H1 (cell line): ENCODE measurements around the gene C2. TPM values are rescaled to one million over a fixed set of nuclear protein-coding genes. Genes with fewer than 3 reads are reported as not detected.

ENCODE experiments used
- ASH2L ChIP-seq: fragments of 200-600, 300-600 bp; sonication (generic); IDR thresholded peaks from one replicate; pipeline ENCODE4 v1.7.1; 2017; ENCODE audit warnings: low read length
- BCL11A ChIP-seq, 2 experiments: IDR thresholded peaks; one replicate each; pipeline ENCODE4 v1.6.1; 2011; ENCODE audit warnings: low read depth in 2 of 2, low read length in 2 of 2, mild to moderate bottlenecking in 2 of 2
- BRCA1 ChIP-seq: IDR thresholded peaks from 2 replicates; pipeline ENCODE4 v1.6.1; 2012; ENCODE audit warnings: low read depth, low read length, improper control_type of control experiment
- CREB1 ChIP-seq: IDR thresholded peaks from 2 replicates; pipeline ENCODE4 v1.6.1; 2012; ENCODE audit warnings: inconsistent platforms
- GTF2F1 ChIP-seq: IDR thresholded peaks from 2 replicates; pipeline ENCODE4 v1.6.1; 2012; ENCODE audit warnings: low read depth, low read length, improper control_type of control experiment, borderline replicate concordance
- HDAC2 ChIP-seq, 2 experiments: fragments of 300-600 bp in 1 of 2; sonication (generic) in 1 of 2; IDR thresholded peaks; 2 replicates each; pipeline ENCODE4 v1.6.1; 2011 to 2012; ENCODE audit warnings: low read depth in 2 of 2, low read length in 2 of 2, mild to moderate bottlenecking in 2 of 2, moderate library complexity in 2 of 2, borderline replicate concordance in 1 of 2, inconsistent platforms in 1 of 2
- HDAC6 ChIP-seq: IDR thresholded peaks from one replicate; pipeline ENCODE4 v1.7.1; 2012; ENCODE audit warnings: low read depth, mild to moderate bottlenecking, inconsistent platforms, low read length, moderate library complexity
- RAD21 ChIP-seq, 2 experiments: IDR thresholded peaks in 1 of 2; conservative IDR thresholded peaks in 1 of 2; 2 replicates each; pipeline ENCODE4 v1.6.1; 2011; ENCODE audit warnings: low read depth in 2 of 2, low read length in 2 of 2, improper control_type of control experiment in 1 of 2, inconsistent platforms in 1 of 2, mild to moderate bottlenecking in 1 of 2, moderate library complexity in 1 of 2
- RBBP5 ChIP-seq: IDR thresholded peaks from 2 replicates; pipeline ENCODE4 v1.7.1; 2012; ENCODE audit warnings: low read depth, mild to moderate bottlenecking, inconsistent platforms, low read length, moderate library complexity, borderline replicate concordance
- RFX5 ChIP-seq: IDR thresholded peaks from 2 replicates; pipeline ENCODE4 v1.6.1; 2011; ENCODE audit warnings: low read depth, low read length, improper control_type of control experiment, borderline replicate concordance
- RNF2 ChIP-seq: fragments of 200-900, 300-1000 bp; sonication (generic); IDR thresholded peaks from 2 replicates; pipeline ENCODE4 v1.7.1; 2016; ENCODE audit warnings: borderline replicate concordance, low read depth, mild to moderate bottlenecking, antibody characterized with exemption, low read length; ENCODE audit not compliant: poor library complexity, severe bottlenecking; ENCODE audit errors: missing control alignments
- SIRT6 ChIP-seq: IDR thresholded peaks from one replicate; pipeline ENCODE4 v1.7.1; 2012; ENCODE audit warnings: low read length, inconsistent platforms
- SRF ChIP-seq: IDR thresholded peaks from 2 replicates; pipeline ENCODE4 v1.6.1; 2011; ENCODE audit warnings: mild to moderate bottlenecking, low read depth, low read length, moderate library complexity
- SUZ12 ChIP-seq: fragments of 200-600 bp; sonication (generic); IDR thresholded peaks from 2 replicates; pipeline ENCODE4 v1.6.1; 2012; ENCODE audit warnings: mild to moderate bottlenecking, inconsistent platforms, low read length, moderate library complexity, mixed read lengths
- TAF7 ChIP-seq: optimal IDR thresholded peaks from 2 replicates; pipeline ENCODE3; 2011; ENCODE audit warnings: low read depth, mild to moderate bottlenecking, inconsistent platforms, low read length, moderate library complexity, borderline replicate concordance
- TBP ChIP-seq: IDR thresholded peaks from 2 replicates; pipeline ENCODE4 v1.6.1; 2011; ENCODE audit warnings: low read depth, low read length, improper control_type of control experiment
- polyA plus RNA-seq, 7 experiments: library from polyadenylated mRNA; depleted of rRNA in 3 of 7; stranded (reverse) in 5 of 7; unstranded in 2 of 7; fragments of >200 nt in 5 of 7; fragments of 200-250 nt in 2 of 7; gene quantifications; 1 replicate in 5 of 7; 2 replicates in 1 of 7; 4 replicates in 1 of 7; pipeline versions ENCODE4 v1.2.1 to v1.2.3, GENCODE V29; 2011 to 2013; ENCODE audit warnings: missing spikeins in 2 of 7, mixed read lengths in 2 of 7
- total RNA-seq: library from RNA; stranded (reverse); fragmentation: NEBNext Ultra II Directional; extraction: Animal tissue kit (Norgen Biotek cat#: 25700); gene quantifications from 2 replicates; pipeline ENCODE4 v1.2.1, GENCODE V29; 2021
- TF ChIP-seq, protein P1 (sequence below), 3 experiments: IDR thresholded peaks; 1 replicate in 2 of 3; 2 replicates in 1 of 3; pipeline versions ENCODE4 v1.5.1 to v1.6.1; 2011; ENCODE audit warnings: low read length in 3 of 3, mild to moderate bottlenecking in 3 of 3, inconsistent platforms in 2 of 3, low read depth in 1 of 3, moderate library complexity in 1 of 3; ENCODE audit not compliant: insufficient read depth in 1 of 3; ENCODE audit errors: control extremely low read depth in 1 of 3

The C2 gene
- total and polyA plus RNA-seq, 2 of the 8 experiments (the other 6 are each of a cell fraction or from before 2014, with no cell fraction given): 0.26 to 0.38 TPM

- TF ChIP-seq RNF2 (no peak), HDAC2 (IDR thresholded peaks at IDR 0.05; ENCODE audit: borderline replicate concordance in 1 of 2, low read depth in 2 of 2, low read length in 2 of 2) (peak in 1 of 2 experiments; percentile 80; a peak in 1 of 4 replicates), ASH2L (peak; percentile 85), SUZ12 (no peak), RAD21 (IDR thresholded peaks at IDR 0.05 in 1 of 2, conservative IDR thresholded peaks at IDR 0.05 in 1 of 2; ENCODE audit: low read depth in 2 of 2, low read length in 2 of 2) (0 out of 4 replicates have a peak, but pooled peaks of 1 of the 2 experiments have one; percentile 1), HDAC6 (no peak), GTF2F1 (no peak), SRF (peak; percentile 82), SIRT6 (no peak), BRCA1 (no peak), TAF7 (peak; percentile 66), RBBP5 (0 out of 2 replicates have a peak, but pooled peaks have one; percentile 67), RFX5 (no peak), CREB1 (peak; percentile 99), BCL11A (IDR thresholded peaks at IDR 0.05; ENCODE audit: low read depth in 2 of 2, low read length in 2 of 2) (no peak), TBP (peak; percentile 60; the same call in 1 of the 2 replicates)
- TF ChIP-seq, protein P1, sequence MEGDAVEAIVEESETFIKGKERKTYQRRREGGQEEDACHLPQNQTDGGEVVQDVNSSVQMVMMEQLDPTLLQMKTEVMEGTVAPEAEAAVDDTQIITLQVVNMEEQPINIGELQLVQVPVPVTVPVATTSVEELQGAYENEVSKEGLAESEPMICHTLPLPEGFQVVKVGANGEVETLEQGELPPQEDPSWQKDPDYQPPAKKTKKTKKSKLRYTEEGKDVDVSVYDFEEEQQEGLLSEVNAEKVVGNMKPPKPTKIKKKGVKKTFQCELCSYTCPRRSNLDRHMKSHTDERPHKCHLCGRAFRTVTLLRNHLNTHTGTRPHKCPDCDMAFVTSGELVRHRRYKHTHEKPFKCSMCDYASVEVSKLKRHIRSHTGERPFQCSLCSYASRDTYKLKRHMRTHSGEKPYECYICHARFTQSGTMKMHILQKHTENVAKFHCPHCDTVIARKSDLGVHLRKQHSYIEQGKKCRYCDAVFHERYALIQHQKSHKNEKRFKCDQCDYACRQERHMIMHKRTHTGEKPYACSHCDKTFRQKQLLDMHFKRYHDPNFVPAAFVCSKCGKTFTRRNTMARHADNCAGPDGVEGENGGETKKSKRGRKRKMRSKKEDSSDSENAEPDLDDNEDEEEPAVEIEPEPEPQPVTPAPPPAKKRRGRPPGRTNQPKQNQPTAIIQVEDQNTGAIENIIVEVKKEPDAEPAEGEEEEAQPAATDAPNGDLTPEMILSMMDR (IDR thresholded peaks at IDR 0.05; ENCODE audit: control extremely low read depth in 1 of 3, insufficient read depth in 1 of 3, low read depth in 1 of 3, low read length in 3 of 3): peak in 1 of 3 experiments; percentile 5; a peak in 1 of 4 replicates
These were observed 31.5 kb downstream of the C2 start, which contains the start of the genes NELFE and SKIC2 (continued) for GRCh38 chr6:31958741-31959739.
